Breast epithelium (tissue), 4 donors: ENCODE results near the gene LANCL3. TPM values are rescaled to one million over a fixed set of nuclear protein-coding genes. Genes with fewer than 3 reads are reported as not detected.
"Not testable (repeated sequence)": the region's sequence is repeated elsewhere in the genome, so short reads cannot be mapped to it uniquely, and the experiment has no call there.

Experiments used
- DNase-seq, 2 donors: peaks; one replicate each; pipeline ENCODE4 v3.0.0-alpha.2; 2019; ENCODE audit warnings: low spot score in 2 of 2
- H3K27ac ChIP-seq, 2 donors: fragments of 200-600 bp; sonication (generic) in 1 of 2; one replicate each; pipeline ENCODE4 v1.5.1; 2016 to 2019; ENCODE audit warnings: mild to moderate bottlenecking in 1 of 2
- H3K27me3 ChIP-seq, 2 donors: fragments of 200-600 bp; sonication (generic) in 1 of 2; one replicate each; pipeline versions ENCODE4 v1.5.1 to v1.6.0; 2017 to 2019; ENCODE audit warnings: control low read depth in 1 of 2, mild to moderate bottlenecking in 1 of 2
- H3K36me3 ChIP-seq: fragments of 200-600 bp; one replicate; pipeline ENCODE4 v1.5.1; 2019
- H3K4me1 ChIP-seq, 2 donors: fragments of 200-600 bp; sonication (generic); one replicate each; pipeline ENCODE4 v1.5.1; 2016 to 2019; ENCODE audit warnings: control low read depth in 1 of 2
- H3K4me3 ChIP-seq, 3 donors: fragments of 200-600 bp; sonication (generic); 1 replicate in 2 of 3; 2 replicates in 1 of 3; pipeline ENCODE4 v1.5.1; 2016 to 2019; ENCODE audit warnings: mild to moderate bottlenecking in 3 of 3, moderate library complexity in 2 of 3
- H3K9me3 ChIP-seq, 2 donors: fragments of 200-600 bp; sonication (generic) in 1 of 2; one replicate each; pipeline ENCODE4 v1.5.1; 2016 to 2019; ENCODE audit warnings: control low read depth in 1 of 2
- POLR2A ChIP-seq: fragments of 450-650 bp; IDR thresholded peaks from one replicate; pipeline ENCODE4 v1.6.1; 2016; ENCODE audit warnings: antibody characterized with exemption, mild to moderate bottlenecking, moderate library complexity
- POLR2AphosphoS5 ChIP-seq, 3 donors: sonication (generic); formaldehyde crosslinking; IDR thresholded peaks; one replicate each; pipeline ENCODE4 v1.6.1; 2017; ENCODE audit warnings: antibody characterized with exemption in 3 of 3
- intact Hi-C: fragments of 100-400 bp; cut with DNase I; formaldehyde crosslinking; loops from one replicate; pipeline ENCODE4 v1.15.1; 2023; ENCODE audit warnings: low total_unique reads
- total RNA-seq, 3 donors: library from RNA; depleted of rRNA; stranded (reverse); fragments of >200 nt; gene quantifications; one replicate each; pipeline ENCODE4 v1.1.0, GENCODE V29; 2016
- TF ChIP-seq, protein P1 (sequence below), 3 donors: fragments of 450-650 bp; IDR thresholded peaks; one replicate each; pipeline ENCODE4 v1.5.1; 2016 to 2017; ENCODE audit warnings: antibody characterized with exemption in 3 of 3, mild to moderate bottlenecking in 3 of 3, moderate library complexity in 3 of 3

Gene LANCL3
- total RNA-seq, 3 donors from 2014 or later = 0.16 to 0.59 (median 0.33) TPM

GRCh38 chrX:37638047-37638446 is 66.6 kb downstream of the LANCL3 start:
- Histone ChIP-seq H3K4me3 (no peak overlapping the region), H3K9me3 (no peaks in the 10 kb centered on the region), H3K27ac (no peak overlapping the region), H3K36me3 (no peaks in the 10 kb centered on the region), H3K27me3 (peaks cover 0 to 27% of the 10 kb centered on the region in 2 donors), H3K4me1 (no peaks in the 10 kb centered on the region)
- intact Hi-C loops = no loop called here
- no peak for DNase-seq
- no peak for TF ChIP-seq POLR2A
- TF ChIP-seq POLR2AphosphoS5 (IDR thresholded peaks at IDR 0.05) = no peak
- TF ChIP-seq, protein P1, sequence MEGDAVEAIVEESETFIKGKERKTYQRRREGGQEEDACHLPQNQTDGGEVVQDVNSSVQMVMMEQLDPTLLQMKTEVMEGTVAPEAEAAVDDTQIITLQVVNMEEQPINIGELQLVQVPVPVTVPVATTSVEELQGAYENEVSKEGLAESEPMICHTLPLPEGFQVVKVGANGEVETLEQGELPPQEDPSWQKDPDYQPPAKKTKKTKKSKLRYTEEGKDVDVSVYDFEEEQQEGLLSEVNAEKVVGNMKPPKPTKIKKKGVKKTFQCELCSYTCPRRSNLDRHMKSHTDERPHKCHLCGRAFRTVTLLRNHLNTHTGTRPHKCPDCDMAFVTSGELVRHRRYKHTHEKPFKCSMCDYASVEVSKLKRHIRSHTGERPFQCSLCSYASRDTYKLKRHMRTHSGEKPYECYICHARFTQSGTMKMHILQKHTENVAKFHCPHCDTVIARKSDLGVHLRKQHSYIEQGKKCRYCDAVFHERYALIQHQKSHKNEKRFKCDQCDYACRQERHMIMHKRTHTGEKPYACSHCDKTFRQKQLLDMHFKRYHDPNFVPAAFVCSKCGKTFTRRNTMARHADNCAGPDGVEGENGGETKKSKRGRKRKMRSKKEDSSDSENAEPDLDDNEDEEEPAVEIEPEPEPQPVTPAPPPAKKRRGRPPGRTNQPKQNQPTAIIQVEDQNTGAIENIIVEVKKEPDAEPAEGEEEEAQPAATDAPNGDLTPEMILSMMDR (IDR thresholded peaks at IDR 0.05) = no peak

DNA sequence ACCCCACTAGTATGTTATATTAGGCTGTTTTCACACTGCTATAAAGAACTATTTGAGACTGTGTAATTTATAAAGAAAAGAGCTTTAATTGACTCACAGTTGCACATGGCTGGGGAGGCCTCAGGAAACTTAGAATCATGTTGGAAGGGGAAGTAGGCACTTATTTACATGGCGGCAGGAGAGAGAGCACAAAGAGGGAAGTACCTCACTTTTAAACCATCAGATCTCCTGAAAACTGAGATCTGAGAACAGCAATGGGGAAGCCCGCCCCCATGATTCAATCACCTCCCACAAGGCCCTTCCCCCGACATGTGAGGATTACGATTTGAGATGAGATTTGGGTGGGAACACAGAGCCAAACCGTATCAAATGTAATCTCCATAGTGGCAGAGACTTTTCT is 68.7 kb downstream of the LANCL3 start:
- Histone ChIP-seq H3K27ac (no peak overlapping the region), H3K4me3 (no peak overlapping the region), H3K27me3 (peaks cover 0 to 27% of the 10 kb centered on the region in 2 donors), H3K9me3 (no peaks in the 10 kb centered on the region), H3K36me3 (no peaks in the 10 kb centered on the region), H3K4me1 (no peaks in the 10 kb centered on the region)
- intact Hi-C loops = no loop called here
- DNase-seq = no peak
- TF ChIP-seq, protein P1 (IDR thresholded peaks at IDR 0.05) = no peak
- TF ChIP-seq POLR2AphosphoS5 (IDR thresholded peaks at IDR 0.05) = no peak
- no peak for TF ChIP-seq POLR2A

- Histone ChIP-seq H3K27me3 (peaks cover 0 to 26% of the 10 kb centered on the region in 2 donors), H3K36me3 (no peaks in the 10 kb centered on the region), H3K9me3 (no peaks in the 10 kb centered on the region), H3K4me1 (no peaks in the 10 kb centered on the region), H3K27ac (no peak overlapping the region), H3K4me3 (no peak overlapping the region)
- TF ChIP-seq POLR2A (no peak), POLR2AphosphoS5 (IDR thresholded peaks at IDR 0.05) (no peak)
- TF ChIP-seq, protein P1 (IDR thresholded peaks at IDR 0.05) = no peak
- DNase-seq = no peak
- intact Hi-C loops = no loop called here
These were observed 70.4 kb downstream of the LANCL3 start for GRCh38 chrX:37641859-37642258.

DNA sequence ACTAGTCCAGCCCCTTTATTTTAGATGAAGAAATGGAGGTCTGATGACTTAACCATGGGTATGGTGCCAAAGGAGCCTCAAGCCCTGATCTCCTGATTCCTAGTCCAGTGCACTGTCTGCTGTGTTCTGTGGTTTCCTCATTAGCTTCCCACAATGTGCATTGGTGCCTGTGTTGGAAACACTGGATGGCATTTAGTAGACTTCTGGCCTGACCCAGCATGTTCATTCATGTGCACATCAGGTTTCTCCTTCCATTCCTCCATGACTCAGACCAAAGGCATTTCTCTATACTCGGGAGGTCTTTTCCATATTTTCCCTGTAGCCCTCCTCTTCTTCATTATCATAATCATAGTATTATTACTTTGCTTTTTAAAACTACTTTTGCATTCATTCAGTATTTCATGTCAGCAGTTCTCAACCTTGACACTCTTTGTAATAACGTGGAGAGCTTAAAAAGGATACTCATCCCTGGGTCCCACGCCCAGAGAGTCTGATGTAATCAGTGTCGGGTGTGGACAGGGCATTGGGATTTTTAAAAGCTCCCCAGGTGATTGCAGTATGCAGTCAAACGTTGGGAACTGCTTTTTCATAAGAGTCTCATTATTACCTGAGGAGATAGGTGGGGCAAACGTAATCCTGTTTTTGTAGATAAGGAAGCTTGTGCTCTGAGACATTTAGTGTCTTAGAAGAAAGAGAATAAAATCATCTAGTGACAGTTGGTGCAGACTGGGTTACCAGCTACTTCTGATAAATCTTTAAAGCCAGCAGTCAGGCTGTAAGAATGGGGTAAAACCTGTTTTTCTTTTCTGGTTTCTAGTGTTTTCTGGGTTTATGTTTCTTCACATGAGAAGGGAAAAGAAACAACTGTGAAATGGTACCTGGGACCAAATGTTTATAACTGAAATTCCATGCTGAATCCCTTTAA is 73.2 kb downstream of the LANCL3 start:
- Histone ChIP-seq H3K36me3 (no peaks in the 10 kb centered on the region), H3K4me3 (no peak overlapping the region), H3K9me3 (no peaks in the 10 kb centered on the region), H3K27ac (no peak overlapping the region), H3K4me1 (no peaks in the 10 kb centered on the region), H3K27me3 (peaks cover 0 to 23% of the 10 kb centered on the region in 2 donors)
- no peak for TF ChIP-seq POLR2A
- TF ChIP-seq POLR2AphosphoS5 (IDR thresholded peaks at IDR 0.05) = no peak
- TF ChIP-seq, protein P1 (IDR thresholded peaks at IDR 0.05) = no peak
- DNase-seq = no peak
- intact Hi-C loops = no loop called here

DNA sequence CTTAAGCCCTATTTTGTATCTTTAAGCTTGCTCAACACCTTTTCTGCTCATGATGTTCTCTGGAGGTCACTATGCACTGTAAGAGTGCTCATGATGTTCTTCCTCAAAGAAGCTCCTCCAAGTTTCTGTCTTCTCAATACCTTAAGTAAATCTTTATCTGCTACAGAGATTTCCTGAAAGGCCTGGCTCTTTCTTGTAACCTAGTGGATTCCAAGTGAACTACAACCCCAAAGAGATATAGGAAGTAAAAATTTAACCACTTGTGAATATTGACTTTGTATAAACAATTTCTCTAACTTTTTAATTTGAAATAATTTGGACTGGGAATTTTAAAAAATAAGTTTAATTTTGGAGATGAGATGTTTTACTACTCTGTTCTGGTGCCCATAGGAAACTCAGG is 74.8 kb downstream of the LANCL3 start:
- H3K27ac ChIP-seq = no peak overlapping the region
- no peak for TF ChIP-seq POLR2A
- no peak for TF ChIP-seq POLR2AphosphoS5 (IDR thresholded peaks at IDR 0.05)
- TF ChIP-seq, protein P1 (IDR thresholded peaks at IDR 0.05) = no peak

DNA sequence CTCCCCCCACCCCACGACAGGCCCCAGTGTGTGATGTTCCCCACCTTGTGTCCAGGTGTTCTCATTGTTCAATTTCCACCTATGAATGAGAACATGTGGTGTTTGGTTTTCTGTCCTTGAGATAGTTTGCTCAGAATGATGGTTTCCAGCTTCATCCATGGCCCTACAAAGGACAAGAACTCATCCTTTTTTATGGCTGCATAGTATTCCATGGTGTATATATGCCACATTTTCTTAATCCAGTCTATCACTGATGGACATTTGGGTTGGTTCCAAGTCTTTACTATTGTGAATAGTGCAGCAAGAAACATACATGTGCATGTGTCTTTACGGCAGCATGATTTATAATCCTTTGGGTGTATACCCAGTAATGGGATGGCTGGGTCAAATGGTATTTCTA is 79.4 kb downstream of the LANCL3 start:
- H3K9me3 ChIP-seq, H3K27ac ChIP-seq, DNase-seq, intact Hi-C loops, H3K4me3 ChIP-seq, H3K4me1 ChIP-seq, H3K36me3 ChIP-seq: not testable (repeated sequence)
- peaks cover 0 to 18% of the 10 kb centered on the region in 2 donors for H3K27me3 ChIP-seq

More for the DNA sequence above, 74.8 kb downstream of the LANCL3 start:
- Histone ChIP-seq H3K4me1 (no peaks in the 10 kb centered on the region), H3K9me3 (no peaks in the 10 kb centered on the region), H3K27me3 (peaks cover 0 to 18% of the 10 kb centered on the region in 2 donors), H3K4me3 (no peak overlapping the region), H3K36me3 (no peaks in the 10 kb centered on the region)
- intact Hi-C loops = no loop called here
- DNase-seq = no peak
